HepG2 (cell line): ENCODE measurements around the gene SLC5A6.

Experiments used
- GTF2F1 ChIP-seq: fragments of 150-350 bp; IDR thresholded peaks from 2 replicates; pipeline ENCODE4 v1.6.1; 2014; ENCODE audit warnings: low read length
- KDM4B ChIP-seq: sonication (generic); formaldehyde crosslinking; IDR thresholded peaks from 2 replicates; pipeline ENCODE4 v1.4.0; 2020; ENCODE audit warnings: missing genetic modification reagents
- MYC ChIP-seq: sonication (generic); formaldehyde crosslinking; IDR thresholded peaks from 2 replicates; pipeline ENCODE4 v1.9.0; 2021; ENCODE audit warnings: missing genetic modification reagents, borderline replicate concordance
- ZBTB1 ChIP-seq: sonication (generic); formaldehyde crosslinking; IDR thresholded peaks from 2 replicates; pipeline ENCODE4 v1.4.0; 2020; ENCODE audit warnings: missing genetic modification reagents, borderline replicate concordance
- ZKSCAN1 ChIP-seq: fragments of 150-350 bp; IDR thresholded peaks from 2 replicates; pipeline ENCODE4 v1.6.1; 2014; ENCODE audit warnings: low read length
- ZNF720 ChIP-seq: sonication (generic); formaldehyde crosslinking; IDR thresholded peaks from 2 replicates; pipeline ENCODE4 v1.4.0; 2020; ENCODE audit warnings: missing genetic modification reagents

- TF ChIP-seq ZKSCAN1 (no peak), GTF2F1 (no peak), ZNF720 (CRISPR knock-in tag) (no peak), KDM4B (no peak), ZBTB1 (CRISPR knock-in tag) (no peak), MYC (CRISPR knock-in tag) (no peak)
These were observed 59.8 kb downstream of the SLC5A6 start for GRCh38 chr2:27152102-27152795.
